Calu3 (cell line): ENCODE results near the gene CDRT4. TPM values are rescaled to one million over a fixed set of nuclear protein-coding genes. Genes with fewer than 3 reads are reported as not detected.

Source experiments
- BruUV-seq: library from RNA; stranded (reverse); fragments of 400-500 nt; replicated peaks from 2 replicates; lab custom pipeline; 2021; lab: Mats Ljungman, UMichigan
- CTCF ChIA-PET: fragments of 300-600 bp; sonication (Branson Sonifier 250); formaldehyde crosslinking; loops from one replicate; lab custom pipeline; 2022; ENCODE audit warnings: antibody characterized with exemption; lab: Charles Lee
- DNase-seq: peaks from one replicate; pipeline ENCODE4 v3.0.0; 2022
- H3K27ac Mint-ChIP-seq: one replicate; pipeline ENCODE4 v1.8.0; 2022; ENCODE audit warnings: mixed read lengths; ENCODE audit not compliant: unreplicated experiment
- H3K27me3 Mint-ChIP-seq: one replicate; pipeline ENCODE4 v1.8.0; 2022; ENCODE audit warnings: mixed read lengths; ENCODE audit not compliant: unreplicated experiment
- H3K36me3 Mint-ChIP-seq: one replicate; pipeline ENCODE4 v1.8.0; 2022; ENCODE audit warnings: mild to moderate bottlenecking, moderate library complexity, mixed read lengths; ENCODE audit not compliant: insufficient read depth, unreplicated experiment
- H3K4me1 Mint-ChIP-seq: one replicate; pipeline ENCODE4 v1.8.0; 2022; ENCODE audit warnings: mild to moderate bottlenecking, low read depth, mixed read lengths; ENCODE audit not compliant: unreplicated experiment
- H3K4me3 Mint-ChIP-seq: one replicate; pipeline ENCODE4 v1.8.0; 2022; ENCODE audit warnings: mild to moderate bottlenecking, low read depth, moderate library complexity, mixed read lengths; ENCODE audit not compliant: unreplicated experiment
- H3K9me3 Mint-ChIP-seq: one replicate; pipeline ENCODE4 v1.8.0; 2022; ENCODE audit warnings: low read depth, mixed read lengths; ENCODE audit not compliant: unreplicated experiment
- intact Hi-C: fragments of 100-400 bp; cut with micrococcal nuclease; formaldehyde crosslinking; loops from one replicate; pipeline ENCODE4 v1.10.0; 2022; ENCODE audit not compliant: unreplicated experiment
- total RNA-seq: library from RNA; stranded (reverse); gene quantifications from 2 replicates; pipeline ENCODE4 v1.2.3, GENCODE V29; 2022
- TF ChIP-seq, protein P1 (sequence below): fragments of 200-600 bp; IDR thresholded peaks from one replicate; pipeline ENCODE4 v1.8.0; 2022; ENCODE audit warnings: antibody characterized with exemption; ENCODE audit not compliant: unreplicated experiment

Gene CDRT4
- total RNA-seq, 1 experiment from 2014 or later, result 2.8 TPM

DNA sequence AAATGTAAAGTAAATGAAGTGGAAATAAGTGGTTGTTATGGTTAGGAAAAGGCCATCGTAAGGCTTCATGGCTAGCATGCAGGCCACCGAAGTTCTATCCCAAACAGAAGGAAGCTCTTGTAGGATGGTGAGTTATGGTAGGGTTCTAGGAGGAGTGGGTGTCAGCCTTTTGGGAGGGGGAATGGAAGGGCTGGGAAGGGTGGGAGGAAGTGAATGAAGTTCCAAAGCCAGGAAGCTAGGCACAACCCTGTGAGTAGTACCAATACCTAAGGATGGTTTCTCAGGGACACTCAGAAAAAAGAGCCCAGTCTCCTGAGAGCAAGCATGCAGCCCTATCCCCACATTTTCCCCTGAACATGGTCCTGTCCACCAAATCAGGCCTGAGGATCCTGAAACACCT is 36.3 kb upstream of the CDRT4 start:
- Mint-ChIP-seq H3K4me3 (no peak overlapping the region), H3K4me1 (peaks cover 8% of the 10 kb centered on the region), H3K27me3 (no peaks in the 10 kb centered on the region), H3K36me3 (no peaks in the 10 kb centered on the region), H3K9me3 (no peaks in the 10 kb centered on the region), H3K27ac (no peak overlapping the region)
- TF ChIP-seq, protein P1, sequence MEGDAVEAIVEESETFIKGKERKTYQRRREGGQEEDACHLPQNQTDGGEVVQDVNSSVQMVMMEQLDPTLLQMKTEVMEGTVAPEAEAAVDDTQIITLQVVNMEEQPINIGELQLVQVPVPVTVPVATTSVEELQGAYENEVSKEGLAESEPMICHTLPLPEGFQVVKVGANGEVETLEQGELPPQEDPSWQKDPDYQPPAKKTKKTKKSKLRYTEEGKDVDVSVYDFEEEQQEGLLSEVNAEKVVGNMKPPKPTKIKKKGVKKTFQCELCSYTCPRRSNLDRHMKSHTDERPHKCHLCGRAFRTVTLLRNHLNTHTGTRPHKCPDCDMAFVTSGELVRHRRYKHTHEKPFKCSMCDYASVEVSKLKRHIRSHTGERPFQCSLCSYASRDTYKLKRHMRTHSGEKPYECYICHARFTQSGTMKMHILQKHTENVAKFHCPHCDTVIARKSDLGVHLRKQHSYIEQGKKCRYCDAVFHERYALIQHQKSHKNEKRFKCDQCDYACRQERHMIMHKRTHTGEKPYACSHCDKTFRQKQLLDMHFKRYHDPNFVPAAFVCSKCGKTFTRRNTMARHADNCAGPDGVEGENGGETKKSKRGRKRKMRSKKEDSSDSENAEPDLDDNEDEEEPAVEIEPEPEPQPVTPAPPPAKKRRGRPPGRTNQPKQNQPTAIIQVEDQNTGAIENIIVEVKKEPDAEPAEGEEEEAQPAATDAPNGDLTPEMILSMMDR, result no peak
- no peak for DNase-seq
- CTCF ChIA-PET, result interaction anchor here (1.0 to 2.5 kb wide), 2 partner anchors 13 to 246 kb away, joined by 4 to 14 read pairs; no protein-coding TSS in a partner anchor
- BruUV-seq, result no TSS peak
- intact Hi-C loops, result loop anchor here (2.0 kb wide), 1 partner anchor 243 kb away; no protein-coding TSS in a partner anchor

DNA sequence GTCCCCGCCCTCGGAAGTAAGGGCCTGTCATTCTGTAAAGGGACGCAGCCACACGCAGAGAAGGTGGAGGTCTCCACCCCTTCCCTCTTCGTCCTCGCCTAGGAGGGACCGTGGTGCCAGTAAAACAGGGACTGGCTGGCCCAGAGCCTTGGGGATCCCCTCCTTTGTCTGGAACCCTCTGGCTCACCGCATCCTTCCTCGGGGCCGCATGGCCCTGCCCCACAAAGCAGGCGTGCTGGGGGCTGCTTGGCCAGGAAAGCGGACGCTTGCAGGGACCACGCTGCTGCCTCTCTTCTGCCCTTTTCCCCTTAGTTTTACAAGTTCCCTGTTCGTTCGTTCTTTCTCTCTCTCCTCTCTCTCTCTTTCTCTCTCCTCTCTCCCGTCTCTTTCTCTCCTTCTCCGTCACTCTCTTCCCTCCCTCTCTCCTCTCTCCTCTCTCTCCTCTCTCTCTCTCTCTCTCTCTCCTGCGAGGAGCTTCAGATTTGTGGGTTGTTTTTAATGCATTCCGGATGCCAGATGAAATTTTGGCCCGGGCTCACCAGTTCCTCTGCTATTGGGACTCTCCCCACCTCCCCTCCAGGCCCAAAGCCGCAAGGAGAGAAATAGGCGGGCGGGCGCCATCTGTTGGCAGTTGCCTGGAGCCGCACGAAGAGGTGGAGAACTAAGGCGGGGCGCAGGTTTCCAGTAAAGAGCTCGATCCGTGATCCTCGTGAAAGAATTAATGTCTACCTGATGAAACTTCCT is 35.1 kb upstream of the CDRT4 start:
- Mint-ChIP-seq H3K36me3 (no peaks in the 10 kb centered on the region), H3K4me3 (no peak overlapping the region), H3K27me3 (no peaks in the 10 kb centered on the region), H3K9me3 (no peaks in the 10 kb centered on the region), H3K27ac (no peak overlapping the region), H3K4me1 (peaks cover 8% of the 10 kb centered on the region)
- intact Hi-C loops, result loop anchor here (2.0 kb wide), 1 partner anchor 242 kb away; no protein-coding TSS in a partner anchor
- CTCF ChIA-PET, result interaction anchor here (0.6 to 2.5 kb wide), 12 partner anchors 8 to 278 kb away, joined by 3 to 15 read pairs (median 4); no protein-coding TSS in a partner anchor
- TF ChIP-seq, protein P1, result peak; percentile 56
- no TSS peak for BruUV-seq
- peak; percentile 74 for DNase-seq

DNA sequence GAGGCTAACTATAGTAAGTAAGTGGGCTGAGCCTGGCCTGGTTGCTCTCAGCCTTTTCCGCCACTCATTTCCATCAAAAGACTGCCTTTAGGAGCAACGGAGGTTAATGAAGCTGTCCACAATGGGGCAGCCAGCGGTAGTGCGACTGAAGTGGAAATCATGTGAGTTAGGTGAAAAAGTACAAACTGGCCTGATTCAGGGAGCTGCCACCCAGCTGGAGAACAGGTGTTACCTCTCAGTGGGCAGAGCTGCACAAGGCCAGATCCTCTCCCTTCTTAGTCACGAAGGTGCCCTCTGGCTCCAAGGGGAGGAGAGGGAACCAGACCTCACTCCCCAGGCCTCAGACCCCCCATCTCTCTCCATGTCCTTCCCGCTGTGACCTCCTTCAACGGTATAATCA is 34.4 kb upstream of the CDRT4 start:
- no peaks in the 10 kb centered on the region for H3K9me3 Mint-ChIP-seq
- H3K36me3 Mint-ChIP-seq, result no peaks in the 10 kb centered on the region
- CTCF ChIA-PET, result interaction anchor here (2.5 kb wide), 1 partner anchor 11 kb away, joined by 14 read pairs; no protein-coding TSS in a partner anchor
- no peaks in the 10 kb centered on the region for H3K27me3 Mint-ChIP-seq
- H3K27ac Mint-ChIP-seq, result no peak overlapping the region
- H3K4me3 Mint-ChIP-seq, result no peak overlapping the region
- peaks cover 8% of the 10 kb centered on the region for H3K4me1 Mint-ChIP-seq
- intact Hi-C loops, result loop anchor here (2.0 kb wide), 1 partner anchor 241 kb away; no protein-coding TSS in a partner anchor
- no peak for DNase-seq
- TF ChIP-seq, protein P1, result no peak
- no TSS peak for BruUV-seq

DNA sequence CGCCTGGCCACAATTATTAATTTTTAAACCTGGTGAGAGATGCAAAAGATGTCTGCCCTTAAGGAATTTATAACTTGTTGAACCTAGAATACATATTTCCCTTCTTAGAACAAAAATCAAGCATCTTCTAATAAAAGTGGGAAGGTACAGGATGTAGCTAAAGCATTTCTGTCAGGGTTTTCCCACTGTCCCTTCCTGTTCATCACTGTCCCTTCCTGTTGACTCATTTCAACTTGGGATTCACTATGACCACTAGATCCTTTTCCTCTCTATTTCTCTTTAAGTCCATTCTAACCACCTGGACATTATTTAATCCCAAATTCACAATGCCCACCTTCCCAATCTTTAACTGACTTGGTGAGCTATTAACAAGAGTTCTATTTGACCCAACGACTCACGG is 33.9 kb upstream of the CDRT4 start:
- DNase-seq, result no peak
- TF ChIP-seq, protein P1, result no peak
- H3K27me3 Mint-ChIP-seq, result no peaks in the 10 kb centered on the region
- no peaks in the 10 kb centered on the region for H3K9me3 Mint-ChIP-seq
- no peak overlapping the region for H3K27ac Mint-ChIP-seq
- no peaks in the 10 kb centered on the region for H3K36me3 Mint-ChIP-seq
- intact Hi-C loops, result no loop called here
- CTCF ChIA-PET, result interaction anchor here (2.5 kb wide), 1 partner anchor 11 kb away, joined by 14 read pairs; no protein-coding TSS in a partner anchor
- H3K4me1 Mint-ChIP-seq, result peaks cover 8% of the 10 kb centered on the region
- no TSS peak for BruUV-seq
- H3K4me3 Mint-ChIP-seq, result no peak overlapping the region
